ENCODE results near the gene PIK3R2. TPM values are rescaled to one million over a fixed set of nuclear protein-coding genes. Genes with fewer than 3 reads are reported as not detected.

Gene PIK3R2
- total and polyA plus RNA-seq, 2 of the 13 experiments (the other 11 are each of a cell fraction or from before 2014, with no cell fraction given) = 18.6 to 25.3 TPM

GRCh38 chr19:18135712-18136584 lies 17.0 kb upstream of the PIK3R2 start (continued):
- TF ChIP-seq MAX (IDR thresholded peaks at IDR 0.05) = peak; percentile 86
- no peak for TF ChIP-seq ZNF672 (CRISPR knock-in tag; IDR thresholded peaks at IDR 0.05)
- TF ChIP-seq NR3C1 (CRISPR knock-in tag; IDR thresholded peaks at IDR 0.05) = no peak
- TF ChIP-seq MTA3 (CRISPR knock-in tag; IDR thresholded peaks at IDR 0.05) = no peak
- no peak for TF ChIP-seq STAT5B (CRISPR knock-in tag; IDR thresholded peaks at IDR 0.05)
- TF ChIP-seq ZNF460 (CRISPR knock-in tag; IDR thresholded peaks at IDR 0.05; ENCODE audit: borderline replicate concordance) = no peak
- no peak for TF ChIP-seq HIC2 (CRISPR knock-in tag; IDR thresholded peaks at IDR 0.05; ENCODE audit: low read depth)
- TF ChIP-seq FOXA1 (IDR thresholded peaks at IDR 0.05) = no peak
- TF ChIP-seq FOXA1 (CRISPR knock-in tag; IDR thresholded peaks at IDR 0.05) = no peak
- peak; percentile 24; the same call in 1 of the 2 replicates for TF ChIP-seq BCL6 (CRISPR knock-in tag; IDR thresholded peaks at IDR 0.05)
- no peak for TF ChIP-seq ISX (CRISPR knock-in tag; conservative IDR thresholded peaks at IDR 0.05)
- TF ChIP-seq HOXA5 (CRISPR knock-in tag; IDR thresholded peaks at IDR 0.05) = no peak
- TF ChIP-seq ZNF407 (CRISPR knock-in tag; IDR thresholded peaks at IDR 0.05; ENCODE audit: not compliant biosample characterization) = no peak
- no peak for TF ChIP-seq ZNF790 (CRISPR knock-in tag; IDR thresholded peaks at IDR 0.05; ENCODE audit: borderline replicate concordance)
- TF ChIP-seq ZNF280B (CRISPR knock-in tag; IDR thresholded peaks at IDR 0.05; ENCODE audit: borderline replicate concordance) = no peak
- TF ChIP-seq NFE2L2 (IDR thresholded peaks at IDR 0.05; ENCODE audit: low read length) = no peak
- TF ChIP-seq ZNF784 (CRISPR knock-in tag; IDR thresholded peaks at IDR 0.05; ENCODE audit: borderline replicate concordance) = 0 out of 2 replicates have a peak, but pooled peaks have one; percentile 64
